Kidney epithelial cell (primary cell): ENCODE data around the gene ZDHHC11. TPM values are rescaled to one million over a fixed set of nuclear protein-coding genes. Genes with fewer than 3 reads are reported as not detected.
"Not testable (repeated sequence)": the region's sequence is repeated elsewhere in the genome, so short reads cannot be mapped to it uniquely, and the experiment has no call there.

Experiments used
- DNase-seq: peaks from one replicate; pipeline ENCODE4 v3.0.0-alpha.2; 2010; ENCODE audit warnings: low read depth
- H3K27me3 ChIP-seq: 2 replicates; pipeline ENCODE4 v1.6.0; 2011; ENCODE audit warnings: low read length; ENCODE audit not compliant: control insufficient read depth, insufficient read depth
- H3K36me3 ChIP-seq: 2 replicates; pipeline ENCODE4 v1.5.1; 2011; ENCODE audit warnings: low read length; ENCODE audit not compliant: control insufficient read depth, insufficient read depth
- H3K4me3 ChIP-seq: 2 replicates; pipeline ENCODE4 v1.5.1; 2011; ENCODE audit warnings: low read depth, mild to moderate bottlenecking, control low read depth, low read length
- CTCF ChIP-seq: IDR thresholded peaks from 2 replicates; pipeline ENCODE4 v1.5.1; 2011; ENCODE audit warnings: mild to moderate bottlenecking, moderate library complexity, low read length, control low read depth, inconsistent platforms; ENCODE audit not compliant: insufficient read depth, poor library complexity, severe bottlenecking
- total RNA-seq: library from RNA; depleted of rRNA; stranded (reverse); fragments of >200 nt; gene quantifications from 2 replicates; pipeline ENCODE4 v1.2.3, GENCODE V29; 2015

The ZDHHC11 gene
- total RNA-seq, 1 donor from 2014 or later: 1.3 TPM

GRCh38 chr5:765948-766631 lies 84.7 kb downstream of the ZDHHC11 start:
- no peak for TF ChIP-seq CTCF
- no peaks in the 10 kb centered on the region for H3K27me3 ChIP-seq
- DNase-seq: no peak
- no peak overlapping the region for H3K4me3 ChIP-seq
- no peaks in the 10 kb centered on the region for H3K36me3 ChIP-seq

- H3K36me3 ChIP-seq: no peaks in the 10 kb centered on the region
- TF ChIP-seq CTCF: no peak
Measured at GRCh38 chr5:763998-764781, 86.6 kb downstream of the ZDHHC11 start.

GRCh38 chr5:763397-763796 lies 87.4 kb downstream of the ZDHHC11 start:
- no peak for DNase-seq
- no peak for TF ChIP-seq CTCF
- H3K36me3 ChIP-seq: no peaks in the 10 kb centered on the region
- H3K4me3 ChIP-seq: no peak overlapping the region
- peaks cover 11% of the 10 kb centered on the region for H3K27me3 ChIP-seq

More at GRCh38 chr5:763998-764781, 86.6 kb downstream of the ZDHHC11 start:
- H3K4me3 ChIP-seq: no peak overlapping the region
- H3K27me3 ChIP-seq: peaks cover 4% of the 10 kb centered on the region
- DNase-seq: no peak

- not testable (repeated sequence) for DNase-seq, H3K4me3 ChIP-seq, H3K36me3 ChIP-seq
- peaks cover 15% of the 10 kb centered on the region for H3K27me3 ChIP-seq
Measured at GRCh38 chr5:762996-763395, 87.8 kb downstream of the ZDHHC11 start.

GRCh38 chr5:761854-762710 lies 88.7 kb downstream of the ZDHHC11 start:
- TF ChIP-seq CTCF: no peak
- no peak for DNase-seq
- peaks cover 21% of the 10 kb centered on the region for H3K27me3 ChIP-seq
- no peaks in the 10 kb centered on the region for H3K36me3 ChIP-seq
- H3K4me3 ChIP-seq: no peak overlapping the region
